SK-N-SH treated with all-trans-retinoic acid at 6 μM for 48 hours (cell line): Measurements from ENCODE around the gene ITGBL1.

ENCODE experiments used
- ATAC-seq: fragments of 200-7000 bp; cut with Tn5 transposase; 3 replicates; pipeline ENCODE4 v1.9.1; 2020; ENCODE audit warnings: mild to moderate bottlenecking, moderate library complexity
- ARNTL ChIP-seq: fragments of 450-650 bp; formaldehyde crosslinking; IDR thresholded peaks from 2 replicates; pipeline ENCODE4 v1.5.0; 2020; ENCODE audit warnings: low read depth, mild to moderate bottlenecking, moderate library complexity, borderline replicate concordance
- BACH2 ChIP-seq: fragments of 250-450 bp; sonication (Bioruptor Pico); IDR thresholded peaks from 2 replicates; pipeline ENCODE4 v1.9.0; 2021; ENCODE audit warnings: mild to moderate bottlenecking, borderline replicate concordance
- CREB5 ChIP-seq: fragments of 250-450 bp; sonication (Bioruptor Pico); IDR thresholded peaks from 2 replicates; pipeline ENCODE4 v1.5.1; 2020; ENCODE audit warnings: low read depth, mild to moderate bottlenecking, moderate library complexity
- CSDC2 ChIP-seq: fragments of 250-450 bp; sonication (Bioruptor Pico); IDR thresholded peaks from 2 replicates; pipeline ENCODE4 v1.5.0; 2020; ENCODE audit warnings: mild to moderate bottlenecking, moderate library complexity
- CSRNP3 ChIP-seq: fragments of 250-450 bp; sonication (Bioruptor Pico); IDR thresholded peaks from 2 replicates; pipeline ENCODE4 v1.5.1; 2021; ENCODE audit warnings: mild to moderate bottlenecking, moderate library complexity
- ESRRG ChIP-seq: fragments of 250-450 bp; sonication (Bioruptor Pico); IDR thresholded peaks from 2 replicates; pipeline ENCODE4 v1.6.1; 2021; ENCODE audit warnings: mild to moderate bottlenecking
- ISL1 ChIP-seq: fragments of 250-450 bp; sonication (Bioruptor Pico); IDR thresholded peaks from 2 replicates; pipeline ENCODE4 v2.1.2; 2022; ENCODE audit warnings: mild to moderate bottlenecking, moderate library complexity
- OSR1 ChIP-seq: fragments of 250-450 bp; sonication (Bioruptor Pico); IDR thresholded peaks from 2 replicates; pipeline ENCODE4 v1.8.0; 2022; ENCODE audit warnings: moderate library complexity, mild to moderate bottlenecking, inconsistent platforms
- PATZ1 ChIP-seq: fragments of 250-450 bp; sonication (Bioruptor Pico); IDR thresholded peaks from 2 replicates; pipeline ENCODE4 v1.8.0; 2020; ENCODE audit warnings: mild to moderate bottlenecking, moderate library complexity, borderline replicate concordance
- PPARA ChIP-seq: fragments of 250-450 bp; sonication (Bioruptor Pico); IDR thresholded peaks from 2 replicates; pipeline ENCODE4 v1.5.0; 2020; ENCODE audit warnings: mild to moderate bottlenecking, borderline replicate concordance
- RARB ChIP-seq: fragments of 250-450 bp; sonication (Bioruptor Pico); IDR thresholded peaks from 2 replicates; pipeline ENCODE4 v1.8.0; 2021; ENCODE audit warnings: mild to moderate bottlenecking, moderate library complexity
- SNAI2 ChIP-seq: fragments of 250-450 bp; sonication (Bioruptor Pico); IDR thresholded peaks from 2 replicates; pipeline ENCODE4 v1.5.0; 2020; ENCODE audit warnings: mild to moderate bottlenecking, moderate library complexity
- TOX ChIP-seq: fragments of 250-450 bp; sonication (Bioruptor Pico); IDR thresholded peaks from 2 replicates; pipeline ENCODE4 v1.8.0; 2021; ENCODE audit warnings: mild to moderate bottlenecking, moderate library complexity, borderline replicate concordance
- ZC3H10 ChIP-seq: fragments of 250-450 bp; sonication (Bioruptor Pico); IDR thresholded peaks from 2 replicates; pipeline ENCODE4 v1.5.1; 2021; ENCODE audit warnings: mild to moderate bottlenecking, moderate library complexity
- ZFP3 ChIP-seq: fragments of 250-450 bp; sonication (Bioruptor Pico); IDR thresholded peaks from 2 replicates; pipeline ENCODE4 v1.5.0; 2020; ENCODE audit warnings: mild to moderate bottlenecking, moderate library complexity
- ZNF565 ChIP-seq: fragments of 450-650 bp; formaldehyde crosslinking; conservative IDR thresholded peaks from 2 replicates; pipeline ENCODE4 v1.5.0; 2020; ENCODE audit warnings: low read depth, mild to moderate bottlenecking, moderate library complexity
- ZNF70 ChIP-seq: fragments of 450-650 bp; formaldehyde crosslinking; IDR thresholded peaks from 2 replicates; pipeline ENCODE4 v1.5.0; 2020; ENCODE audit warnings: mild to moderate bottlenecking, moderate library complexity
- ZNF8 ChIP-seq: fragments of 450-650 bp; formaldehyde crosslinking; IDR thresholded peaks from 2 replicates; pipeline ENCODE4 v1.5.0; 2020; ENCODE audit warnings: mild to moderate bottlenecking, moderate library complexity
- TF ChIP-seq, protein P1 (sequence below): fragments of 250-450 bp; sonication (Bioruptor Pico); IDR thresholded peaks from 2 replicates; pipeline ENCODE4 v1.8.0; 2021; ENCODE audit warnings: low read depth, mild to moderate bottlenecking, moderate library complexity, borderline replicate concordance
- TF ChIP-seq, protein P2 (sequence below): fragments of 250-450 bp; sonication (Bioruptor Pico); IDR thresholded peaks from 2 replicates; pipeline ENCODE4 v1.5.0; 2020; ENCODE audit warnings: mild to moderate bottlenecking, moderate library complexity

ITGBL1 gene

DNA sequence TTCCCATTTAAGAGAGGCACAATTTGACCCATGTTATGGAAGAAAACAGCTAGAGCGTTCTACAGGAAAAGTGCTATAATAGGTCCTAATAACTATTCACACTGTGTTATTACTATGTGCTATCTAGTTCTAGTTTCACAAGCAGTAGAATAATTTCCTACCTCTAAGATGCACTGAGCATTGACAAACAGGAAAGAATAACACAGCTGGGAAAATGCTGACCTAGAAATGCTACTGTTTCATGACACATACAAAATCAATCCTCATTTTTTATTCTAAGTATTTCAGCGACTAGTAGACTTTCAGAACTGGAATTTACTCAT, 259.5 kb downstream of the ITGBL1 start:
- ATAC-seq = no peak
- TF ChIP-seq ZNF565 (CRISPR knock-in tag) = no peak
- TF ChIP-seq, all 23 proteins: peak for 0

DNA sequence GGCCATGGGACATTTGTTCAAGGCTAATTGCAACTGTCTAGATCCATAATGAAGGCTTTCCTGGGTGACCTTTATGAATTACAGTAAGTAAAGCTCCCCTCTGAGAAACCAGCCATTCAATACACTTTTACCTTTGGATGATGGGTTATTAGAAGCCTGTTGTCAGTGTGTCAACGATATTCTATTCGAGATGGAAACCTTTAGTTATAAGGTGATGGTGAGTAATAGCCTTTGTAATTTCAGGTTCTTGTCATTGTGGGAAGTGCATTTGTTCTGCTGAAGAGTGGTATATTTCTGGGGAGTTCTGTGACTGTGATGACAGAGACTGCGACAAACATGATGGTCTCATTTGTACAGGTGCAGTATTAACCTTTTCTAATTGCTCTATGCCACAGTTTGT, 261.7 kb downstream of the ITGBL1 start:
- no peak for ATAC-seq
- no peak for TF ChIP-seq ESRRG (CRISPR knock-in tag)
- TF ChIP-seq OSR1 = no peak
- TF ChIP-seq, protein P1, sequence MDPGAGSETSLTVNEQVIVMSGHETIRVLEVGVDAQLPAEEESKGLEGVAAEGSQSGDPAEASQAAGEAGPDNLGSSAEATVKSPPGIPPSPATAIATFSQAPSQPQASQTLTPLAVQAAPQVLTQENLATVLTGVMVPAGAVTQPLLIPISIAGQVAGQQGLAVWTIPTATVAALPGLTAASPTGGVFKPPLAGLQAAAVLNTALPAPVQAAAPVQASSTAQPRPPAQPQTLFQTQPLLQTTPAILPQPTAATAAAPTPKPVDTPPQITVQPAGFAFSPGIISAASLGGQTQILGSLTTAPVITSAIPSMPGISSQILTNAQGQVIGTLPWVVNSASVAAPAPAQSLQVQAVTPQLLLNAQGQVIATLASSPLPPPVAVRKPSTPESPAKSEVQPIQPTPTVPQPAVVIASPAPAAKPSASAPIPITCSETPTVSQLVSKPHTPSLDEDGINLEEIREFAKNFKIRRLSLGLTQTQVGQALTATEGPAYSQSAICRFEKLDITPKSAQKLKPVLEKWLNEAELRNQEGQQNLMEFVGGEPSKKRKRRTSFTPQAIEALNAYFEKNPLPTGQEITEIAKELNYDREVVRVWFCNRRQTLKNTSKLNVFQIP (CRISPR knock-in tag) = no peak
- TF ChIP-seq ZFP3 (CRISPR knock-in tag) = no peak
- TF ChIP-seq, protein P2, sequence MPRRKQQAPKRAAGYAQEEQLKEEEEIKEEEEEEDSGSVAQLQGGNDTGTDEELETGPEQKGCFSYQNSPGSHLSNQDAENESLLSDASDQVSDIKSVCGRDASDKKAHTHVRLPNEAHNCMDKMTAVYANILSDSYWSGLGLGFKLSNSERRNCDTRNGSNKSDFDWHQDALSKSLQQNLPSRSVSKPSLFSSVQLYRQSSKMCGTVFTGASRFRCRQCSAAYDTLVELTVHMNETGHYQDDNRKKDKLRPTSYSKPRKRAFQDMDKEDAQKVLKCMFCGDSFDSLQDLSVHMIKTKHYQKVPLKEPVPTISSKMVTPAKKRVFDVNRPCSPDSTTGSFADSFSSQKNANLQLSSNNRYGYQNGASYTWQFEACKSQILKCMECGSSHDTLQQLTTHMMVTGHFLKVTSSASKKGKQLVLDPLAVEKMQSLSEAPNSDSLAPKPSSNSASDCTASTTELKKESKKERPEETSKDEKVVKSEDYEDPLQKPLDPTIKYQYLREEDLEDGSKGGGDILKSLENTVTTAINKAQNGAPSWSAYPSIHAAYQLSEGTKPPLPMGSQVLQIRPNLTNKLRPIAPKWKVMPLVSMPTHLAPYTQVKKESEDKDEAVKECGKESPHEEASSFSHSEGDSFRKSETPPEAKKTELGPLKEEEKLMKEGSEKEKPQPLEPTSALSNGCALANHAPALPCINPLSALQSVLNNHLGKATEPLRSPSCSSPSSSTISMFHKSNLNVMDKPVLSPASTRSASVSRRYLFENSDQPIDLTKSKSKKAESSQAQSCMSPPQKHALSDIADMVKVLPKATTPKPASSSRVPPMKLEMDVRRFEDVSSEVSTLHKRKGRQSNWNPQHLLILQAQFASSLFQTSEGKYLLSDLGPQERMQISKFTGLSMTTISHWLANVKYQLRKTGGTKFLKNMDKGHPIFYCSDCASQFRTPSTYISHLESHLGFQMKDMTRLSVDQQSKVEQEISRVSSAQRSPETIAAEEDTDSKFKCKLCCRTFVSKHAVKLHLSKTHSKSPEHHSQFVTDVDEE (CRISPR knock-in tag) = no peak
- TF ChIP-seq ISL1 = no peak
- TF ChIP-seq ZNF8 (CRISPR knock-in tag) = no peak
- no peak for TF ChIP-seq BACH2 (CRISPR knock-in tag)
- no peak for TF ChIP-seq PATZ1 (CRISPR knock-in tag)
- no peak for TF ChIP-seq ZNF70
- no peak for TF ChIP-seq CSRNP3 (CRISPR knock-in tag)

DNA sequence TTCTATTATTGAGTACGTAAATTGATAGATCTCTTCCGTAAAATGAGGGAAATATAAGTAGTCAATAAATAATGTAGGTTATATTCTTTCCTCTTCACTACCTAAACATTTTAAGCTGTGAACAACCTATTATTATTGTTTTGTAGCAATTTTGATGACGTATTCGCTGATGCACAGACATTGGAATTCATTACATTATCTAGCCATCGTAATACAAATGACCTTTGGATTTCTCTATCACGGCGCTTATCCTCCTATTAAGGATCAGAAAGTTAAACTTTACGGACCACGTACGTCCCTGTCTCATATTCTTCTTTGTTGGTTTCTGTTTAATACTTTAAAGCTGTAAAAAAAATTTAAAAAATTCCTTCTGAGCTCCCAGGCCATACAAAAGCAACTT, 264.9 kb downstream of the ITGBL1 start:
- ATAC-seq = no peak
- TF ChIP-seq ESRRG (CRISPR knock-in tag) (no peak), BACH2 (CRISPR knock-in tag) (no peak), ZNF8 (CRISPR knock-in tag) (no peak), CSDC2 (CRISPR knock-in tag) (no peak), TOX (CRISPR knock-in tag) (no peak), PPARA (CRISPR knock-in tag) (no peak), SNAI2 (CRISPR knock-in tag) (no peak), ARNTL (CRISPR knock-in tag) (no peak), RARB (no peak), CREB5 (CRISPR knock-in tag) (no peak), ZNF70 (no peak), ZC3H10 (CRISPR knock-in tag) (no peak)
- TF ChIP-seq, protein P2 (CRISPR knock-in tag) = no peak
- TF ChIP-seq, all 23 proteins: peak for 0
